Neural progenitor cell (in vitro differentiated cells): ENCODE results near the gene NOD1. TPM values are rescaled to one million over a fixed set of nuclear protein-coding genes. Genes with fewer than 3 reads are reported as not detected.

ENCODE experiments used
- DNase-seq: peaks from one replicate; pipeline ENCODE4 v3.0.0-alpha.2; 2016; ENCODE audit warnings: low spot score
- H2AFZ ChIP-seq: fragments of 200-600 bp; sonication (generic); replicated peaks from 2 replicates; pipeline ENCODE4 v1.6.1; 2016; ENCODE audit warnings: antibody characterized with exemption
- H3F3A ChIP-seq: fragments of 200-600 bp; sonication (generic); 2 replicates; pipeline ENCODE4 v1.6.1; 2016; ENCODE audit warnings: antibody characterized with exemption, low read depth
- H3K27ac ChIP-seq: fragments of 200-600 bp; sonication (generic); 2 replicates; pipeline ENCODE4 v1.5.1; 2016; ENCODE audit warnings: mild to moderate bottlenecking
- H3K27me3 ChIP-seq: fragments of 200-600 bp; sonication (generic); 2 replicates; pipeline ENCODE4 v1.6.1; 2016; ENCODE audit warnings: mild to moderate bottlenecking, moderate library complexity
- H3K36me3 ChIP-seq: fragments of 200-600 bp; sonication (generic); 2 replicates; pipeline ENCODE4 v1.5.1; 2016
- H3K4me1 ChIP-seq: fragments of 200-600 bp; sonication (generic); 2 replicates; pipeline ENCODE4 v1.6.1; 2016; ENCODE audit warnings: mixed run types
- H3K4me2 ChIP-seq: fragments of 200-600 bp; sonication (generic); 2 replicates; pipeline ENCODE4 v1.6.1; 2016
- H3K4me3 ChIP-seq: fragments of 200-600 bp; sonication (generic); 2 replicates; pipeline ENCODE4 v1.5.1; 2016
- H3K79me2 ChIP-seq: fragments of 200-600 bp; sonication (generic); 2 replicates; pipeline ENCODE4 v1.6.1; 2016; ENCODE audit warnings: low read depth
- H3K9ac ChIP-seq: fragments of 200-600 bp; sonication (generic); 2 replicates; pipeline ENCODE4 v1.6.1; 2016
- H3K9me3 ChIP-seq: fragments of 200-600 bp; sonication (generic); 2 replicates; pipeline ENCODE4 v1.5.1; 2016; ENCODE audit warnings: low read depth
- H4K20me1 ChIP-seq: fragments of 200-600 bp; sonication (generic); 2 replicates; pipeline ENCODE4 v1.6.1; 2016; ENCODE audit warnings: low read depth
- H3K27ac Mint-ChIP-seq: 3 replicates; pipeline ENCODE4 v1.8.0; 2021; ENCODE audit warnings: mixed read lengths
- H3K27me3 Mint-ChIP-seq: 2 replicates; pipeline ENCODE4 v1.8.0; 2022; ENCODE audit warnings: low read depth, mild to moderate bottlenecking, inconsistent platforms, moderate library complexity, mixed read lengths; ENCODE audit not compliant: insufficient read depth
- H3K36me3 Mint-ChIP-seq: 3 replicates; pipeline ENCODE4 v1.8.0; 2021; ENCODE audit warnings: mixed read lengths
- H3K4me1 Mint-ChIP-seq: 3 replicates; pipeline ENCODE4 v1.8.0; 2021; ENCODE audit warnings: mixed read lengths
- H3K4me3 Mint-ChIP-seq: 3 replicates; pipeline ENCODE4 v1.8.0; 2021; ENCODE audit warnings: mild to moderate bottlenecking, moderate library complexity, mixed read lengths
- H3K9me3 Mint-ChIP-seq: 3 replicates; pipeline ENCODE4 v1.8.0; 2020; ENCODE audit warnings: mixed read lengths
- CTCF ChIP-seq: fragments of 200-600 bp; sonication (generic); IDR thresholded peaks from 2 replicates; pipeline ENCODE4 v1.5.1; 2017; ENCODE audit warnings: antibody characterized with exemption, mild to moderate bottlenecking
- EZH2 ChIP-seq: fragments of 200-600 bp; sonication (generic); IDR thresholded peaks from 2 replicates; pipeline ENCODE4 v1.6.1; 2017; ENCODE audit warnings: antibody characterized with exemption, mild to moderate bottlenecking, moderate library complexity
- EZH2phosphoT487 ChIP-seq: fragments of 200-600 bp; sonication (generic); IDR thresholded peaks from 2 replicates; pipeline ENCODE4 v1.6.1; 2017; ENCODE audit warnings: antibody characterized with exemption
- total RNA-seq: library from RNA; depleted of rRNA; stranded (reverse); fragments of >200 nt; gene quantifications from 2 replicates; pipeline ENCODE4 v1.2.3, GENCODE V29; 2015; ENCODE audit warnings: low replicate concordance

The NOD1 gene
- total RNA-seq, 1 donor from 2014 or later: 5.0 TPM

- no peaks in the 10 kb centered on the region for H3K9me3 Mint-ChIP-seq
- Histone ChIP-seq H3K9ac (no peak overlapping the region), H3K27ac (no peak overlapping the region), H4K20me1 (no peaks in the 10 kb centered on the region), H3K36me3 (no peaks in the 10 kb centered on the region), H3F3A (no peaks in the 10 kb centered on the region), H3K4me3 (no peak overlapping the region), H3K4me2 (no peak overlapping the region), H3K4me1 (no peaks in the 10 kb centered on the region), H2AFZ (no peak overlapping the region), H3K9me3 (no peaks in the 10 kb centered on the region), H3K27me3 (no peaks in the 10 kb centered on the region), H3K79me2 (no peaks in the 10 kb centered on the region)
- TF ChIP-seq EZH2phosphoT487 (no peak), EZH2 (no peak), CTCF (no peak)
- peaks cover 2% of the 10 kb centered on the region for H3K4me1 Mint-ChIP-seq
- DNase-seq: no peak
- H3K4me3 Mint-ChIP-seq: no peak overlapping the region
- H3K36me3 Mint-ChIP-seq: no peaks in the 10 kb centered on the region
- H3K27me3 Mint-ChIP-seq: peaks cover 6% of the 10 kb centered on the region
- H3K27ac Mint-ChIP-seq: no peak overlapping the region
Observed at GRCh38 chr7:30521532-30521931, 42.9 kb upstream of the NOD1 start.

DNA sequence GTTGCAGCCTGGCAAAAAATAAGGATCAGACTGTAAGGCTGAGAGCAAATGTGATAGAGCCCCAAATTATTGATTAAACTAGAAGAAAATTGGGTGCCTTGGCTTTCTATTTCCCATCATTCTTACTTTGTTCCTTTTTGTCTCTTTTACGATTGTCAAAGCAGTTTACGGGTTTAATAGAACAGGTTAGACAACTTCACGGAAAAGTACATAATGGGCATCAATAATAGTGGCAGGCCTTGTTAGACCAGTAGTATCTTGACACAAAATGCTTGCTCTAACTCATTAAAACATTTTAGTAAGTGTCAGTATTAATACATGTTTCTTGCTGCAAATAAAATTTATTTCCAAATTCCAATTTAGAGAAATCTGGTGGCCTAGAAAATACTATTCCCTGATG lies 40.5 kb upstream of the NOD1 start:
- Histone ChIP-seq H3K9me3 (no peaks in the 10 kb centered on the region), H2AFZ (no peak overlapping the region), H3K36me3 (no peaks in the 10 kb centered on the region), H3F3A (no peaks in the 10 kb centered on the region), H3K4me3 (no peak overlapping the region), H3K4me2 (no peak overlapping the region), H3K9ac (no peak overlapping the region), H3K27me3 (no peaks in the 10 kb centered on the region), H4K20me1 (no peaks in the 10 kb centered on the region), H3K4me1 (no peaks in the 10 kb centered on the region), H3K27ac (no peak overlapping the region), H3K79me2 (no peaks in the 10 kb centered on the region)
- no peak overlapping the region for H3K4me3 Mint-ChIP-seq
- no peak for DNase-seq
- H3K27ac Mint-ChIP-seq: no peak overlapping the region
- TF ChIP-seq EZH2 (no peak), CTCF (no peak), EZH2phosphoT487 (no peak)
- H3K4me1 Mint-ChIP-seq: no peaks in the 10 kb centered on the region
- H3K27me3 Mint-ChIP-seq: peaks cover 4% of the 10 kb centered on the region
- no peaks in the 10 kb centered on the region for H3K9me3 Mint-ChIP-seq
- no peaks in the 10 kb centered on the region for H3K36me3 Mint-ChIP-seq

DNA sequence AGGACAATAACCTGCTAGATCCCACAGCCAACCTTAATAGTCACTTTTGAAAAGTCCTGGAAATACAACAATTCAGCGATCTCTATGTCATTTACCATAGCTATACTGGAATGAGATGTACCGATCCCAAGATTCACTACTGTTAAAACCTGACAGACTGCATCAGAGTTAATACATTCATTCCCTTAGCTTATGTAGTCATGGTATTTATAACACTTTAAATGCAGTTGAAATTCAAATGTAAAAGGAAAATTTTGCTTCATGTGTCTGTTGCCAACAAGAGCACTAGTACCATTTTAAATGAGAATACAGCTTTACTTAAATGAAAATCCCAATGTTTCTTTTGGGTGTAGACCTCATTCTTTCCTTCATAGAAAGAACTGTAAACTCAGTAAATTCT lies 37.2 kb upstream of the NOD1 start:
- no peaks in the 10 kb centered on the region for H3K36me3 Mint-ChIP-seq
- Histone ChIP-seq H3K9ac (no peak overlapping the region), H3F3A (peaks cover 12% of the 10 kb centered on the region), H3K4me1 (peaks cover 11% of the 10 kb centered on the region), H3K4me3 (no peak overlapping the region), H3K4me2 (no peak overlapping the region), H3K27me3 (no peaks in the 10 kb centered on the region), H4K20me1 (no peaks in the 10 kb centered on the region), H3K36me3 (no peaks in the 10 kb centered on the region), H2AFZ (no peak overlapping the region), H3K9me3 (no peaks in the 10 kb centered on the region), H3K79me2 (no peaks in the 10 kb centered on the region), H3K27ac (no peak overlapping the region)
- H3K4me3 Mint-ChIP-seq: no peak overlapping the region
- TF ChIP-seq EZH2 (no peak), EZH2phosphoT487 (no peak), CTCF (no peak)
- H3K27ac Mint-ChIP-seq: no peak overlapping the region
- H3K27me3 Mint-ChIP-seq: peaks cover 4% of the 10 kb centered on the region
- H3K4me1 Mint-ChIP-seq: peaks cover 14% of the 10 kb centered on the region
- no peaks in the 10 kb centered on the region for H3K9me3 Mint-ChIP-seq
- DNase-seq: no peak
